K562 (cell line): Measurements from ENCODE around the gene GPRASP3. TPM values are rescaled to one million over a fixed set of nuclear protein-coding genes. Genes with fewer than 3 reads are reported as not detected.
"Not testable (repeated sequence)": the region's sequence is repeated elsewhere in the genome, so short reads cannot be mapped to it uniquely, and the experiment has no call there.

Experiments
- ATAC-seq: fragments of 200-7000 bp; cut with Tn5 transposase; 3 replicates; pipeline ENCODE4 v1.9.1; 2020; ENCODE audit warnings: moderate library complexity
- BruUV-seq: library from RNA; stranded (reverse); fragments of 400-500 nt; replicated peaks from 2 replicates; lab custom pipeline; 2021; lab: Mats Ljungman, UMichigan
- CTCF ChIA-PET: fragments of 300-600 bp; formaldehyde crosslinking; extraction: SDS; loops from one replicate; lab custom pipeline; 2021; ENCODE audit warnings: low intra/inter-chr PET ratio; lab: Yijun Ruan, JAX
- POLR2A ChIA-PET: fragments of 300-600, 350-650 bp; sonication (Branson Sonifier 250); formaldehyde crosslinking; extraction: SDS; loops from one replicate; lab custom pipeline; 2021; ENCODE audit warnings: antibody characterized with exemption, inconsistent platforms; lab: Yijun Ruan, JAX
- DNase-seq, 4 experiments: peaks; one replicate each; pipeline versions ENCODE4 v3.0.0 to v3.0.0-alpha.2; 2011 to 2018; ENCODE audit warnings: low spot score in 3 of 4, mixed read lengths in 3 of 4; ENCODE audit errors: extremely low read depth in 1 of 4
- FAIRE-seq: peaks from 2 replicates; lab custom pipeline; 2011; peaks lifted over from hg19 to GRCh38; lab: Jason Lieb, UNC
- H2AFZ ChIP-seq: 2 replicates; pipeline ENCODE4 v1.6.0; 2011; ENCODE audit warnings: low read depth, low read length, control low read depth, inconsistent platforms
- H3K27ac ChIP-seq: fragments of 200-600 bp; 3 replicates; pipeline ENCODE4 v1.8.0; 2011; ENCODE audit warnings: low read depth, mild to moderate bottlenecking, control low read depth, inconsistent platforms, low read length, moderate library complexity, mixed read lengths; ENCODE audit errors: extremely low read depth
- H3K27me3 ChIP-seq, 2 experiments: fragments of 300-600 bp in 1 of 2; 2 replicates in 1 of 2; 3 replicates in 1 of 2; pipeline versions ENCODE4 v1.6.0 to v1.8.0; 2011; ENCODE audit warnings: inconsistent platforms in 2 of 2, low read length in 2 of 2, mild to moderate bottlenecking in 1 of 2, mixed read lengths in 1 of 2, moderate library complexity in 1 of 2; ENCODE audit not compliant: control insufficient read depth in 2 of 2, insufficient read depth in 2 of 2
- H3K36me3 ChIP-seq: fragments of 300-600 bp; 3 replicates; pipeline ENCODE4 v1.8.0; 2011; ENCODE audit warnings: mild to moderate bottlenecking, low read length, inconsistent platforms; ENCODE audit not compliant: control insufficient read depth, insufficient read depth
- H3K4me1 ChIP-seq, 2 experiments: fragments of 200-600 bp in 1 of 2; replicated peaks in 1 of 2; 2 replicates in 1 of 2; 3 replicates in 1 of 2; pipeline versions ENCODE4 v1.5.1 to v1.8.0; 2011; ENCODE audit warnings: inconsistent platforms in 2 of 2, low read length in 2 of 2, mild to moderate bottlenecking in 1 of 2, mixed read lengths in 1 of 2, moderate library complexity in 1 of 2; ENCODE audit not compliant: control insufficient read depth in 2 of 2, insufficient read depth in 2 of 2
- H3K4me2 ChIP-seq: 2 replicates; pipeline ENCODE4 v1.6.1; 2011; ENCODE audit warnings: low read length, control low read depth, inconsistent platforms, mixed read lengths; ENCODE audit not compliant: insufficient read depth
- H3K4me3 ChIP-seq: fragments of 200-600 bp; sonication (generic), shearing (Covaris generic); 2 replicates; pipeline ENCODE4 v1.5.1; 2016; ENCODE audit warnings: control low read depth, inconsistent platforms
- H3K79me2 ChIP-seq: fragments of 200-600 bp; 3 replicates; pipeline ENCODE4 v1.8.0; 2011; ENCODE audit warnings: low read length, inconsistent platforms; ENCODE audit not compliant: control insufficient read depth, insufficient read depth
- H3K9ac ChIP-seq, 2 experiments: 2 replicates each; pipeline versions ENCODE4 v1.6.0 to v1.6.1; 2011; ENCODE audit warnings: low read depth in 2 of 2, low read length in 2 of 2, control low read depth in 1 of 2, inconsistent platforms in 1 of 2, mild to moderate bottlenecking in 1 of 2, mixed read lengths in 1 of 2; ENCODE audit not compliant: insufficient read depth in 1 of 2
- H3K9me1 ChIP-seq: one replicate; pipeline ENCODE4 v1.6.0; 2011; ENCODE audit warnings: inconsistent platforms, mild to moderate bottlenecking, low read length, moderate library complexity; ENCODE audit not compliant: control insufficient read depth, insufficient read depth
- H3K9me3 ChIP-seq: replicated peaks from 2 replicates; pipeline ENCODE4 v1.5.1; 2011; ENCODE audit warnings: low read depth, low read length, inconsistent platforms; ENCODE audit not compliant: control insufficient read depth, insufficient read depth
- H4K20me1 ChIP-seq: replicated peaks from 2 replicates; pipeline ENCODE4 v1.6.1; 2011; ENCODE audit warnings: low read length, inconsistent platforms, mixed read lengths; ENCODE audit not compliant: control insufficient read depth, insufficient read depth
- STAG1 ChIP-seq: sonication (generic); formaldehyde crosslinking; IDR thresholded peaks from 2 replicates; pipeline ENCODE4 v1.5.0; 2020; ENCODE audit warnings: missing genetic modification reagents, borderline replicate concordance
- ZKSCAN1 ChIP-seq: fragments of 150-350 bp; IDR thresholded peaks from 2 replicates; pipeline ENCODE4 v1.6.1; 2016; ENCODE audit warnings: low read depth, low read length
- WGBS: fragments of 100-300 bp; shearing (Covaris generic); methylation state at CpG from one replicate; pipeline ENCODE4 v1.1.6; 2016; ENCODE audit warnings: low coverage, mixed read lengths; ENCODE audit not compliant: insufficient coverage; ENCODE audit errors: missing lambda C conversion rate; 5-methylcytosine and 5-hydroxymethylcytosine counted together
- in situ Hi-C: fragments of 300-500 bp; cut with MboI; formaldehyde crosslinking; loops from 4 replicates; pipeline ENCODE4 v1.15.0; 2018; ENCODE audit warnings: inconsistent platforms, mixed read lengths
- intact Hi-C: fragments of 100-400 bp; cut with micrococcal nuclease; formaldehyde crosslinking; loops from 2 replicates; pipeline ENCODE4 v1.14.2; 2022
- polyA plus RNA-seq, 8 experiments: library from polyadenylated mRNA; depleted of rRNA in 4 of 8; stranded (reverse) in 5 of 8; unstranded in 3 of 8; fragments of >200 nt; fragmentation: Nextera tagmentation in 2 of 8; fragmentation: Illumina TruSeq in 1 of 8; extraction: Ambion mirVana in 2 of 8; extraction: Trizol in 1 of 8; gene quantifications; 2 replicates each; pipeline versions ENCODE4 v1.2.1 to v1.2.3, GENCODE V29; 2011 to 2014; ENCODE audit warnings: inconsistent platforms in 1 of 8, missing spikeins in 1 of 8
- total RNA-seq, 7 experiments: library from RNA; depleted of rRNA in 6 of 7; stranded (reverse); fragments of >200 nt in 6 of 7; fragmentation: Illumina TruSeq in 2 of 7; extraction: Trizol in 2 of 7; gene quantifications; 2 replicates each; pipeline versions ENCODE4 v1.2.1 to v1.2.3, GENCODE V29; 2011 to 2021; ENCODE audit warnings: low replicate concordance in 1 of 7
- TF ChIP-seq, protein P1 (sequence below): sonication (generic); formaldehyde crosslinking; IDR thresholded peaks from 2 replicates; pipeline ENCODE4 v1.8.1; 2023; ENCODE audit warnings: mild to moderate bottlenecking, missing genetic modification reagents

The GPRASP3 gene
- total and polyA plus RNA-seq, 9 of the 15 experiments (the other 6 are each of a cell fraction or from before 2014, with no cell fraction given): 0.50 to 1.9 (median 1.1) TPM

DNA sequence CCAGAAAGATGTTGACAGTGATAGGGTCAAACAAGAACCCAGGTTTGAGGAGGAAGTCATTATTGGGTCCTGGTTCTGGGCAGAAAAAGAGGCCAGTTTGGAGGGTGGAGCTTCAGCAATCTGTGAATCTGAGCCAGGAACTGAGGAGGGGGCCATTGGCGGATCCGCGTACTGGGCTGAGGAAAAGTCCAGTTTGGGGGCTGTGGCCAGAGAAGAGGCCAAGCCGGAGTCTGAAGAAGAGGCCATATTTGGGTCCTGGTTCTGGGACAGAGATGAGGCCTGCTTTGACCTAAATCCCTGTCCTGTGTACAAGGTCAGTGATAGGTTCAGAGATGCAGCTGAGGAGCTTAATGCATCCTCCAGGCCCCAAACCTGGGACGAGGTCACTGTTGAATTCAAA lies 4.6 kb upstream of the GPRASP3 start (continued):
- TF ChIP-seq, protein P1, sequence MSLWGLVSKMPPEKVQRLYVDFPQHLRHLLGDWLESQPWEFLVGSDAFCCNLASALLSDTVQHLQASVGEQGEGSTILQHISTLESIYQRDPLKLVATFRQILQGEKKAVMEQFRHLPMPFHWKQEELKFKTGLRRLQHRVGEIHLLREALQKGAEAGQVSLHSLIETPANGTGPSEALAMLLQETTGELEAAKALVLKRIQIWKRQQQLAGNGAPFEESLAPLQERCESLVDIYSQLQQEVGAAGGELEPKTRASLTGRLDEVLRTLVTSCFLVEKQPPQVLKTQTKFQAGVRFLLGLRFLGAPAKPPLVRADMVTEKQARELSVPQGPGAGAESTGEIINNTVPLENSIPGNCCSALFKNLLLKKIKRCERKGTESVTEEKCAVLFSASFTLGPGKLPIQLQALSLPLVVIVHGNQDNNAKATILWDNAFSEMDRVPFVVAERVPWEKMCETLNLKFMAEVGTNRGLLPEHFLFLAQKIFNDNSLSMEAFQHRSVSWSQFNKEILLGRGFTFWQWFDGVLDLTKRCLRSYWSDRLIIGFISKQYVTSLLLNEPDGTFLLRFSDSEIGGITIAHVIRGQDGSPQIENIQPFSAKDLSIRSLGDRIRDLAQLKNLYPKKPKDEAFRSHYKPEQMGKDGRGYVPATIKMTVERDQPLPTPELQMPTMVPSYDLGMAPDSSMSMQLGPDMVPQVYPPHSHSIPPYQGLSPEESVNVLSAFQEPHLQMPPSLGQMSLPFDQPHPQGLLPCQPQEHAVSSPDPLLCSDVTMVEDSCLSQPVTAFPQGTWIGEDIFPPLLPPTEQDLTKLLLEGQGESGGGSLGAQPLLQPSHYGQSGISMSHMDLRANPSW (CRISPR knock-in tag): no peak
- TF ChIP-seq ZKSCAN1: no peak
- TF ChIP-seq STAG1: no peak

DNA sequence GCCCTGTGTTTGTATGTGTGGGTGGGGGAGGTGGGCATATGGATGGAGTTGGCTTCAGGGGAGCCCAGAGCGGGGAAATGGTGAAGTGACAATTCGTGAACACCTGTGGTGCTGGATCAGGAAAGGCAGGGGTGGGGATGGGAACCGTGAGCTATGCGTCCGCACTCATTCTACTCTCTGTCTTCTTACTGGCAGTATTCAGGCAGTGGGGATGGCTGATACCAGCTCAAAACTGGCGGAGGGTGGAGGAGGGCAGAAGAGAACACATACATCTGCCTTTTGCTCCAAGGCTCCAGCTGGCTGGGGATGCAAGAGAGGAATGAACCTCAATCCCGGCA lies 595 bp downstream of the GPRASP3 start:
- WGBS: 10% methylated on average over 2 of the region's 7 CpGs
- H4K20me1 ChIP-seq, H3K79me2 ChIP-seq, H3K9me3 ChIP-seq, H3K4me1 ChIP-seq, in situ Hi-C loops, H3K36me3 ChIP-seq, BruUV-seq, H3K27me3 ChIP-seq, FAIRE-seq, DNase-seq, H3K27ac ChIP-seq, POLR2A ChIA-PET, ATAC-seq, CTCF ChIA-PET, H3K9me1 ChIP-seq, intact Hi-C loops: not testable (repeated sequence)
- H3K9ac ChIP-seq: peak overlapping the region; percentile 32 to 63; a peak in 2 of 4 replicates
- peak overlapping the region; percentile 82 for H3K4me2 ChIP-seq
- peak overlapping the region; percentile 93 for H2AFZ ChIP-seq
- peak overlapping the region; percentile 30 for H3K4me3 ChIP-seq
